ENCODE data around the gene PTPRA. TPM values are rescaled to one million over a fixed set of nuclear protein-coding genes. Genes with fewer than 3 reads are reported as not detected.

The PTPRA gene
- total and polyA plus RNA-seq, 2 donors (not counting 1 experiment from before 2014, with no cell fraction given), result 32.1 to 64.2 TPM

- H3K9ac ChIP-seq (ENCODE audit: low read length), result no peak overlapping the region
- peaks cover 4% of the 10 kb centered on the region for H3K27me3 Mint-ChIP-seq
- intact Hi-C loops (cut with micrococcal nuclease), result no loop called here
- H3K4me1 Mint-ChIP-seq, result peaks cover 2% of the 10 kb centered on the region
- no peak overlapping the region for H3K27ac Mint-ChIP-seq
- WGBS (ENCODE audit: insufficient coverage), result 89% methylated on average over 3 of the region's 3 CpGs
- no peaks in the 10 kb centered on the region for H3K9me3 ChIP-seq (ENCODE audit: control extremely low read depth in 1 of 3, control insufficient read depth in 2 of 3, insufficient read depth in 1 of 3, low read length in 2 of 3)
- H3K27ac ChIP-seq (ENCODE audit: low read length in 2 of 2), result no peak overlapping the region
- no peak for TF ChIP-seq EZH2 (IDR thresholded peaks at IDR 0.05; ENCODE audit: borderline replicate concordance, insufficient read depth, low read depth, low read length, poor library complexity, severe bottlenecking)
- no peak for TF ChIP-seq CTCF (IDR thresholded peaks at IDR 0.05)
- DNase-seq (no peak), ATAC-seq (ENCODE audit: low read depth) (no peak)
- H4K20me1 ChIP-seq (ENCODE audit: control insufficient read depth, insufficient read depth, low read length, poor library complexity, severe bottlenecking), result no peaks in the 10 kb centered on the region
- CTCF ChIA-PET, result interaction anchor here (0.6 to 1.5 kb wide), 2 partner anchors 14 to 19 kb away, joined by 4 read pairs; no protein-coding TSS in a partner anchor
- no peaks in the 10 kb centered on the region for H3K9me3 Mint-ChIP-seq (ENCODE audit: insufficient read depth)
- H3K4me1 ChIP-seq (ENCODE audit: control insufficient read depth in 2 of 2, insufficient read depth in 2 of 2, low read length in 2 of 2), result no peaks in the 10 kb centered on the region
- no peaks in the 10 kb centered on the region for H3K27me3 ChIP-seq (replicated peaks in 1 of 4; ENCODE audit: control extremely low read depth in 1 of 4, control insufficient read depth in 3 of 4, insufficient read depth in 4 of 4, low read length in 3 of 4)
- H3K36me3 ChIP-seq (replicated peaks in 1 of 2; ENCODE audit: control extremely low read depth in 1 of 2, control insufficient read depth in 1 of 2, extremely low read depth in 1 of 2, insufficient read depth in 2 of 2, low read length in 1 of 2), result peaks cover 0 to 37% of the 10 kb centered on the region in 2 experiments
- no peak overlapping the region for H2AFZ ChIP-seq (ENCODE audit: insufficient read depth, low read depth, low read length, poor library complexity, severe bottlenecking)
- no peak overlapping the region for H3K4me3 Mint-ChIP-seq
- peaks cover 3% of the 10 kb centered on the region for H3K79me2 ChIP-seq (ENCODE audit: control insufficient read depth, insufficient read depth, low read length)
- H3K4me3 ChIP-seq (ENCODE audit: control extremely low read depth in 1 of 5, extremely low read depth in 1 of 5, insufficient read depth in 1 of 5, low read depth in 2 of 5, low read length in 4 of 5), result no peak overlapping the region
- POLR2A ChIA-PET, result no interaction called here
- no peak overlapping the region for H3K4me2 ChIP-seq (replicated peaks; ENCODE audit: low read depth, low read length, poor library complexity, severe bottlenecking)
These were observed 7.7 kb upstream of the PTPRA start for GRCh38 chr20:2865630-2866029.

- no peaks in the 10 kb centered on the region for H3K4me1 ChIP-seq (ENCODE audit: control insufficient read depth in 2 of 2, insufficient read depth in 2 of 2, low read length in 2 of 2)
- Mint-ChIP-seq H3K9me3 (ENCODE audit: insufficient read depth) (no peaks in the 10 kb centered on the region), H3K27ac (no peak overlapping the region), H3K27me3 (peaks cover 4% of the 10 kb centered on the region), H3K4me1 (peaks cover 2% of the 10 kb centered on the region), H3K4me3 (no peak overlapping the region)
- ATAC-seq (ENCODE audit: low read depth), result no peak
- H4K20me1 ChIP-seq (ENCODE audit: control insufficient read depth, insufficient read depth, low read length, poor library complexity, severe bottlenecking), result no peaks in the 10 kb centered on the region
- H3K4me2 ChIP-seq (replicated peaks; ENCODE audit: low read depth, low read length, poor library complexity, severe bottlenecking), result no peak overlapping the region
- TF ChIP-seq EZH2 (IDR thresholded peaks at IDR 0.05; ENCODE audit: borderline replicate concordance, insufficient read depth, low read depth, low read length, poor library complexity, severe bottlenecking) (no peak), CTCF (IDR thresholded peaks at IDR 0.05) (no peak)
- CTCF ChIA-PET, result no interaction called here
- H3K27ac ChIP-seq (ENCODE audit: low read length in 2 of 2), result no peak overlapping the region
- H3K27me3 ChIP-seq (replicated peaks in 1 of 4; ENCODE audit: control extremely low read depth in 1 of 4, control insufficient read depth in 3 of 4, insufficient read depth in 4 of 4, low read length in 3 of 4), result no peaks in the 10 kb centered on the region
- POLR2A ChIA-PET, result no interaction called here
- intact Hi-C loops (cut with micrococcal nuclease), result no loop called here
- H3K79me2 ChIP-seq (ENCODE audit: control insufficient read depth, insufficient read depth, low read length), result no peaks in the 10 kb centered on the region
- DNase-seq, result no peak
- H3K9me3 ChIP-seq (ENCODE audit: control extremely low read depth in 1 of 3, control insufficient read depth in 2 of 3, insufficient read depth in 1 of 3, low read length in 2 of 3), result no peaks in the 10 kb centered on the region
- peaks cover 0 to 30% of the 10 kb centered on the region in 2 experiments for H3K36me3 ChIP-seq (replicated peaks in 1 of 2; ENCODE audit: control extremely low read depth in 1 of 2, control insufficient read depth in 1 of 2, extremely low read depth in 1 of 2, insufficient read depth in 2 of 2, low read length in 1 of 2)
- no peak overlapping the region for H3K9ac ChIP-seq (ENCODE audit: low read length)
- H2AFZ ChIP-seq (ENCODE audit: insufficient read depth, low read depth, low read length, poor library complexity, severe bottlenecking), result no peak overlapping the region
- H3K4me3 ChIP-seq (ENCODE audit: control extremely low read depth in 1 of 5, extremely low read depth in 1 of 5, insufficient read depth in 1 of 5, low read depth in 2 of 5, low read length in 4 of 5), result no peak overlapping the region
- 92% methylated on average over 8 of the region's 11 CpGs for WGBS (ENCODE audit: insufficient coverage)
These were observed 7.0 kb upstream of the PTPRA start for GRCh38 chr20:2866236-2866635.
